Ecto neural progenitor cell (in vitro differentiated cells): ENCODE data around the gene GPR78.
"Not testable (repeated sequence)": the region's sequence is repeated elsewhere in the genome, so short reads cannot be mapped to it uniquely, and the experiment has no call there.

Experiments used
- DNase-seq: peaks from one replicate; pipeline ENCODE4 v3.0.0-alpha.2; 2018; ENCODE audit warnings: low spot score

GPR78 gene

DNA sequence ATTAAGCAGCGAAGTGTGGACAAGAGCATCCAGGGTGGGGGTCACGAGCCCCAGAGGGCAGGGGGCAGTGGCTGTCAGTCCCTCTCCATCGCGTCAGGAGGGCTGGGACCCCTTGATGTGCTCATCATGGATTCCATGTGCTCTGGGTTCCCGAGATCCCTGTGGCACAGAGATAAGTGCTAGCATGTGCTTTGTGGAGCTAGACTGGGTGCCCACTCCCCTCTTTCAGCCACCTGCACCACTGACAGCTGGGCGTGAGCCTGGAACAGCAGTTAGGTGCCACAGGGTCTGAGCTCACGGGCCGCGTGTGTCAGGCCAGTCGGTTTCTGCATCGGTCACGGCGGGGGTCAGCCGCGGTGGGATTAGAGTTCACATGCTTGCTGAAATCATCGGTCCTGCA, 36.6 kb downstream of the GPR78 start:
- DNase-seq, result no peak

GRCh38 chr4:8617486-8618040, 37.4 kb downstream of the GPR78 start:
- no peak for DNase-seq

DNA sequence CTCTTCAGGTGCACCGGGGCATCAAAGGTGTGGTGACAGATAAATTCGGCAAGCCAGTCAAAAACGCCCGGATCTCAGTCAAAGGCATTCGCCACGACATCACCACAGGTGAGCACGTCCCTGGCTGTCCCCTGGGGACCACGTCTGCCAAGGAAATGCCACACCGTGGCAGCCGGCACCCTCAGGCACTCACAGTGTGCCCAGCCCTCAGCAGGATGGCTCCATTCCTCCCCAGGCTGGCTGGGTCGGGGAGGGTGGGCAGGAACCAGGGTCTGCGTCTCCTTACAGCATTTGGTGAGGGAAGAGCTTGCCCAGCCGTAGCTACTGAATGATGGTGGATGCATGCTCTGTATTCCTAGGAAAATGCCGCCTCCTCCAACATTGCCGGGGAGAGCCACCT, 38.2 kb downstream of the GPR78 start:
- DNase-seq, result no peak

DNA sequence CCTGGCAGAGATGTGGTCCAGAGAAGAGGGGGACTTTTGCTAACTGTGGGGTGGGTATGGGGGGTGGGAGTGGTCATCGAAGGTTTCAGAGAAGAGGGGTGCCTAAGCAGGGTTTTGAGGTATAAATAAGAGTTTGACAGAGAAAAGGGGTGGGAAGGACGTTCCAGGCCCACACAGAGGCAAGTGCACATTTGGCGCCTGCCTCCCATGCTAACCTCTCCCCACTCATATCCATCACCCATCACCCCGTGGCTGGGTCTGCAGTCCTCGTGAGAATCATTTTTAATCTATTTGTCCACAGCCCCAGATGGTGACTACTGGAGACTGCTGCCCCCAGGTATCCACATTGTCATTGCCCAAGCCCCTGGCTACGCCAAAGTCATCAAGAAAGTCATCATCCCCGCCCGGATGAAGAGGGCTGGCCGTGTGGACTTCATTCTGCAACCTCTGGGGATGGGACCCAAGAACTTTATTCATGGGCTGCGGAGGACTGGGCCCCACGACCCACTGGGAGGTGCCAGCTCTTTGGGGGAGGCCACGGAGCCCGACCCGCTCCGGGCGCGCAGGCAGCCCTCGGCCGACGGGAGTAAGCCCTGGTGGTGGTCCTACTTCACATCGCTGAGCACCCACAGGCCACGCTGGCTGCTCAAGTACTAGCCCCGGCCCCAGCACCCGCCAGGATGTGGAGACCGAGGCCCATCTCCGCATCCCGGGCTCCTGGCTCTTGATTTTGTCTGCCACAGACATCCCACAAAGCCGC, 38.9 kb downstream of the GPR78 start:
- DNase-seq, result no peak

DNA sequence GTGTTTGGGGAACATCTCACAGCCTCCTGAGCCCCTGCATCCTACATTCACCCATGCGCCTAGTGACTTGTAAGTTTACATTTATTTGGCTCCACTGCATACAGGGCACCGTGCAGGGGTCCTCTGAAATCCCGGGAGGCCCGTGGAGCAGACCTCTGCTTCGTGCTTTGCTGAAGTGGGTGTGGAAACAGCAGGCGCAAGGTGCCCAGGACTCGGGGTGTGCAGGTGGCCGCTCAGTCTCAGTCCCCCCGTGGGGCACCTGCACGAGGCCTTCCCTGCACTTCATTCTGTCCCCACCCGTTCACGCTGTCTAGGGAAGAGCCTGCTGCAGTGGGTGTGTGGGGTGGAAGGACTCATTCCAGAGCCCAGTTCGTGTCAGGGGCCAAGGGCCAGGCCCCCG, 40.9 kb downstream of the GPR78 start:
- not testable (repeated sequence) for DNase-seq

DNA sequence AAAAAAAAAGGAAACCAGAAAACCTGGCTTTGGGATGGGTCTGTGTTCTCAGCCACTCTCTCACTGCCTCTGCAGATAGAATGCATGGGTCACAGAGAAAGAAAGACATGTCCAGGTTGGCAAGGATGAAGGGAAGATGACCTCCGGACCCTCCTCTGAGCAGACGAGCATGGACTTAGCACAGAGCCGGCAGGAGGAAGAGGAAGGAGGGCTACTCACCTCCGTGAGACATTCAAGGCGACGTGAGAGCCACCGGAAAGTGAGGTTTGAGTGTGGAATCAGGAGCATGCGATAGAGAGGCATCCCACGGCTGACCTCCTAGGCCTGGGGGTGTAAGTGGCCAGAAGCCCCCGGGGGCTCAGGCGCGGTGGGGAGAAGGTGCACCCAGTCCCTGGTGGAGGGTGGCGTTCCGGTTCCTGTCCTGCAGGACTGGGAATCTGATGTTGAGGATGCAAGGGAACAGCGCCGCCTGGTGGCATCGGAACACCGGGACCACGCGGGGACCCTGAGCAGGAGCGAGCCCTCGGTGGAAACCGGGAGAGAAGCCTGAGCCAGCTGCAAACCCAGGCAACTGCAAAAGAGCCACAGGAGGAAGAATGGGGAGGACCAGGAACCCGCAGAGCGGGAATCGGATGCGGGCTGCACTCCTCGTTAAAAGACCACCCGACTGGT, 44.5 kb downstream of the GPR78 start:
- DNase-seq, result not testable (repeated sequence)

DNA sequence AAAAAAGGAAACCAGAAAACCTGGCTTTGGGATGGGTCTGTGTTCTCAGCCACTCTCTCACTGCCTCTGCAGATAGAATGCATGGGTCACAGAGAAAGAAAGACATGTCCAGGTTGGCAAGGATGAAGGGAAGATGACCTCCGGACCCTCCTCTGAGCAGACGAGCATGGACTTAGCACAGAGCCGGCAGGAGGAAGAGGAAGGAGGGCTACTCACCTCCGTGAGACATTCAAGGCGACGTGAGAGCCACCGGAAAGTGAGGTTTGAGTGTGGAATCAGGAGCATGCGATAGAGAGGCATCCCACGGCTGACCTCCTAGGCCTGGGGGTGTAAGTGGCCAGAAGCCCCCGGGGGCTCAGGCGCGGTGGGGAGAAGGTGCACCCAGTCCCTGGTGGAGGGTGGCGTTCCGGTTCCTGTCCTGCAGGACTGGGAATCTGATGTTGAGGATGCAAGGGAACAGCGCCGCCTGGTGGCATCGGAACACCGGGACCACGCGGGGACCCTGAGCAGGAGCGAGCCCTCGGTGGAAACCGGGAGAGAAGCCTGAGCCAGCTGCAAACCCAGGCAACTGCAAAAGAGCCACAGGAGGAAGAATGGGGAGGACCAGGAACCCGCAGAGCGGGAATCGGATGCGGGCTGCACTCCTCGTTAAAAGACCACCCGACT, 50.2 kb downstream of the GPR78 start:
- DNase-seq, result not testable (repeated sequence)

DNA sequence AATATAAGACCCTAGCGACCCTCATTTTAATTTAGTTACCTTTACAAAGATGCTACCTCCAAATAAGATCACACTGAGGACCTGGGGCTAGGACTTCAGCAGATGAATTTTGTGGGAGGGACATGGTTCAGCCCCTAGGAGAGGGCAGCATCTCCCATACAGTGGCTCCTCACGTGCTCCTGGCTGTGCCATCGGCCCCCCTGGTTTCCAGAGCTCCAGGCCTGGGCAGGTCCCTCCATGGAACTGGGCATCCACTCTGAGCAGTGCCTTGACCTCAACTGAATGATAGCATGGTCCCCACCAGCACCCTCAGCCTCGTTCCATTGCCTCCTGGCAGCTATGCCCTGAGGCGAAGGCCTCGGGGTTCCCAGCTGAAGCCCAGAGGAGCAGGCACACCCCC, 51.7 kb downstream of the GPR78 start:
- not testable (repeated sequence) for DNase-seq

DNA sequence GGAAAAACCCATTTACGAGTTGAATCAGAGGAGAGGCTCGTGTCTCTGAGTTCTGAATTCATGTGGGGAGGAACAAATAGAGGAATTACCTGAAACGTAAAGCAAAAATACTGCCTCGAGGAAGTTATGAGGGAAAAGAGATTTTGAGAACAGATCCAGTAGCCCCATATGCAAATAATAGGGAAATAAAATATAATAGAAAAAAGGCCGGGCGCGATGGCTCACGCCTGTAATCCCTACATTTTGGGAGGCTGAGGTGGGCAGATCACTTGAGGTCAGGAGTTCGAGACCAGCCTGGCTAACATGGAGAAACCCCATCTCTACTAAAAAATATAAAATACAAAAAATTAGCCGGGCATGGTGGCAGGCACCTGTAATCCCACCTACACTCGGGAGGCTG, 54.6 kb downstream of the GPR78 start:
- not testable (repeated sequence) for DNase-seq

- not testable (repeated sequence) for DNase-seq
These were observed 55.8 kb downstream of the GPR78 start for GRCh38 chr4:8635897-8636554.
